Activated CD4-positive, alpha-beta T cell treated with anti-CD3 and anti-CD28 coated beads, Interleukin-2, amount 10 ng/mL, durations not matched to agents 7 days and 5 days (primary cell): ENCODE data around the gene CA5A. TPM values are rescaled to one million over a fixed set of nuclear protein-coding genes. Genes with fewer than 3 reads are reported as not detected.
"Not testable (repeated sequence)": the region's sequence is repeated elsewhere in the genome, so short reads cannot be mapped to it uniquely, and the experiment has no call there.

Experiments
- CTCF ChIA-PET: fragments of 350-600 bp; sonication (Branson Sonifier 250); formaldehyde crosslinking; loops from one replicate; lab custom pipeline; 2021; ENCODE audit warnings: antibody characterized with exemption; lab: Charles Lee
- POLR2A ChIA-PET: fragments of 350-600 bp; sonication (Branson Sonifier 250); formaldehyde crosslinking; loops from one replicate; lab custom pipeline; 2021; ENCODE audit warnings: antibody characterized with exemption; lab: Charles Lee
- DNase-seq: peaks from one replicate; pipeline ENCODE4 v3.0.0-alpha.2; 2020
- H3K27ac Mint-ChIP-seq: one replicate; pipeline ENCODE4 v1.8.0; 2021; ENCODE audit warnings: mild to moderate bottlenecking, moderate library complexity, mixed read lengths
- H3K27me3 Mint-ChIP-seq: one replicate; pipeline ENCODE4 v1.8.0; 2021; ENCODE audit warnings: mixed read lengths
- H3K36me3 Mint-ChIP-seq: one replicate; pipeline ENCODE4 v1.8.0; 2021; ENCODE audit warnings: low read depth, mixed read lengths
- H3K4me1 Mint-ChIP-seq: one replicate; pipeline ENCODE4 v1.8.0; 2021; ENCODE audit warnings: mixed read lengths
- H3K4me3 Mint-ChIP-seq: one replicate; pipeline ENCODE4 v1.8.0; 2021; ENCODE audit warnings: mild to moderate bottlenecking, moderate library complexity, mixed read lengths
- H3K9me3 Mint-ChIP-seq: one replicate; pipeline ENCODE4 v1.8.0; 2021; ENCODE audit warnings: mixed read lengths
- total RNA-seq, 2 experiments: library from RNA; stranded (reverse); gene quantifications; one replicate each; pipeline ENCODE4 v1.2.3, GENCODE V29; 2021

The CA5A gene
- total RNA-seq, 2 experiments from 2014 or later, result not detected

- ChIA-PET CTCF (interaction anchor here (1.2 kb wide), 1 partner anchor 99 kb away, joined by 6 read pairs; no protein-coding TSS in a partner anchor), POLR2A (no interaction called here)
- no peaks in the 10 kb centered on the region for H3K27me3 Mint-ChIP-seq
- no peaks in the 10 kb centered on the region for H3K36me3 Mint-ChIP-seq
- DNase-seq, result no peak
- peaks cover 20% of the 10 kb centered on the region for H3K4me1 Mint-ChIP-seq
- no peak overlapping the region for H3K4me3 Mint-ChIP-seq
- peaks cover 7% of the 10 kb centered on the region for H3K9me3 Mint-ChIP-seq
- no peak overlapping the region for H3K27ac Mint-ChIP-seq
These were observed 58.3 kb downstream of the CA5A start for GRCh38 chr16:87877942-87878507.

DNA sequence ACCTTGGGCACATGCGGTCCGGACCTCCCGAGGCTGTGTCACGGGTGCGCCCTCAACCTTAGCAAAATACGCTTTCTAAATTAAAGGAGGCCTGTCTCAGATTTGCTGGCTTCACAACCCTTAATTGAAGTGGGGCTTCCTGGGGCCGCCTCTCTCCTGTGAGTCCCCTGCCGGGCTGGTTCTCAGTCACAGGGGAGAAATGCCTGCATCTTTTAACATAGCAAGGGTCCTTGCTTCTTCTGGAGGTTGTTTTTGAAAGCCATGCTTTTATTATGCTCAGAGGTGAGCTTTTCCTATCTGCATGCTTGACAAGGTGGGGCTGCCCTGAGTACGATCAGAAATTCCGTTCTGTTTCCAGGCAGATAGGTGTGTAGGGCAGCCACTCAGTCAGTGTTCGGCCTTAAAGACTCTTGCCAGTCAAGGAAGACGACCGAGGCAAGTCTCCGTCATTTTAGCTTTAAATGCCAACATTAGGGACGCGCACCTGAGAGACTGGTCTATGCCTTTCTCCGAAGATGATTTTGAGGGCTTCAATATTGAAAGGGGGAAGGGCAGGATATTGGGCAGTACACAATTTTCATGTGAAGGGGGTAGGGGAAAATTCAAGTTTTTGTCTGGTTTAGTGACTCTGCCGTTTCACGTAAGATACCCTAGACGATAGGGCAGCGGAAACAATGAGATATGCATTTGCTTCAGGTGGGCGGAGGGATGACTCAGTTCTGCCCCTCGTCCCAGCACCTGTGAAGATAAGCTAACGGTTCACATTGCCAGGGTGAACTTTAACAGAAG is 61.5 kb downstream of the CA5A start:
- Mint-ChIP-seq H3K4me1 (peaks cover 44% of the 10 kb centered on the region), H3K4me3 (peak overlapping the region; percentile 30), H3K27ac (peak overlapping the region; percentile 76), H3K36me3 (no peaks in the 10 kb centered on the region), H3K27me3 (no peaks in the 10 kb centered on the region), H3K9me3 (peaks cover 7% of the 10 kb centered on the region)
- peak; percentile 46 for DNase-seq
- POLR2A ChIA-PET, result interaction anchor here (0.7 kb wide), 1 partner anchor 95 kb away, joined by 3 read pairs; no protein-coding TSS in a partner anchor
- CTCF ChIA-PET, result interaction anchor here (0.5 to 13.9 kb wide), 11 partner anchors 9 to 1627 kb away, joined by 3 to 249 read pairs (median 3); no protein-coding TSS in a partner anchor

DNA sequence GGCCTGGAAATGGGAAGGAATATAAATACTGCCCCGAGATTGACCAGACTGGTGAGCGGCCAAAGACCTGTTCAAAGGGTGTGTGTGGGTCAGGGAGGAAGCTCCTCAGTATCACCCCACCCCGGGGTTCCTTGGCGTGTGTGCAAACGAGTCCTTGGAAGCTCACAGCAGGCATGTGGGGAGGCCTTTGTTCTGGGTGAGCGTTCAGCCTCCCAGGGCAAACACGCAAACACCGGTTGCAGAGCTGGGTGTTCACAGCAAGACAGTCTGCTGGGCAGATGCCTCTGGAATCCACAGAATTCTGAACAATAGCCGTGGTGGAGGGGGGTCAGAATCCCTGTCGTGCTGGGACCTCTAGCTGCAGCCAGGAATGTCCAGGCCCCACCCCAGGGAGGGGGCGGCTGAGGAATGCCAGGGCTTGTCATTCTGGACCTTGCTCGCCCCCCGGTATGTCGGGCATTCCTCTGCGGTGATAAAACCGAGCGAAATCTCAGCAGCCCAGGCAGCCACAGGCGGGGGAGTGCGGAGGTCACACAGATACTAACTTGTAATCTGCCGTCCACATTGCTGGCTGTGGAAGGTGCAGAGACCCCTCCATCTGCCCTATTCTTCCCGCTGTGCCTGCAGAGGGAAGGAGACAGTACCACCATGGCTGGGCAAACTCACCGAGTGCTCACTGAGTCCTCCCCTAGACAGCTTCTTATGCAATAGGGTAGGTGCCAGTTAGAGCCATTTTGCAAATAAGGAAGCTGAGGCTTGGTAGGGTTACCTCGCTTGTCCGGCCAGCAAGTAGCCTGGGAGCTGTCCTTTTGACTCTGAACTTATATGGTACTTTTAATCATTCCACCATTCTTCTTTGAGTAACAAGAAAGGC is 65.7 kb downstream of the CA5A start:
- H3K4me3 Mint-ChIP-seq, result peak overlapping the region; percentile 39
- peak overlapping the region; percentile 86 for H3K27ac Mint-ChIP-seq
- H3K36me3 Mint-ChIP-seq, result peaks cover 23% of the 10 kb centered on the region
- POLR2A ChIA-PET, result interaction anchor here (1.6 kb wide), 1 partner anchor 92 kb away, joined by 12 read pairs; no protein-coding TSS in a partner anchor
- H3K27me3 Mint-ChIP-seq, DNase-seq, H3K9me3 Mint-ChIP-seq: not testable (repeated sequence)
- CTCF ChIA-PET, result interaction anchor here (0.6 to 13.9 kb wide), 33 partner anchors 10 to 234 kb away, joined by 3 to 249 read pairs (median 4); partner anchors contain the start of gene KLHDC4
- peaks cover 63% of the 10 kb centered on the region for H3K4me1 Mint-ChIP-seq

DNA sequence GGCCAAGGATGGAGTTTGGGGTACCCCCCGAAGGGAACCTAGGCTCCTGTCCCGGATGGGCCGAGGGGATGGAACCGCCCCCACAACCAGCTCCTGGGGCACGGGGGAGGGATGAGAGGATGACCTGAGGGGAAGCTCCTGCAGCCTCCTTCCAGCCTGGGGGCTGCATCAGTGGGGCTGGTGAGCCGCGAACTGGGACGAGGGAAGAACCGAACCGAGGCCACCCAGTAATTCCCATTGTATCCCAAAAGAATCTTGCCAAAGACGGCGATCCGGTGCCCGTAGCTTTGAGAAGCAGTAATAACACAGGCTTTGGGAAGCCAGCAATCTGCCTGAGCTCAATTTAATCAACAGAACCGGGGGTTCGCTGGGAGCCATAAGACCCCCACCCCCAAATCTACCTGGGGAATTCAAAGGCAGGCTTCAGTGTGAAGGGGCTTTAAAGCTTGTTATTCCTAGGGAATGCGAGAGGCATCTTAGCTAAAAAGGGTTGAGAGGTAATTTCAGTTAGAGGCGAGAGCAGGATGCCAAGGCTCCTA is 66.4 kb downstream of the CA5A start:
- not testable (repeated sequence) for H3K27me3 Mint-ChIP-seq
- ChIA-PET CTCF (interaction anchor here (0.8 to 13.9 kb wide), 5 partner anchors 13 to 88 kb away, joined by 3 to 249 read pairs (median 18); no protein-coding TSS in a partner anchor), POLR2A (interaction anchor here (0.6 to 1.0 kb wide), 3 partner anchors 28 to 91 kb away, joined by 3 to 5 read pairs (median 5); no protein-coding TSS in a partner anchor)

DNA sequence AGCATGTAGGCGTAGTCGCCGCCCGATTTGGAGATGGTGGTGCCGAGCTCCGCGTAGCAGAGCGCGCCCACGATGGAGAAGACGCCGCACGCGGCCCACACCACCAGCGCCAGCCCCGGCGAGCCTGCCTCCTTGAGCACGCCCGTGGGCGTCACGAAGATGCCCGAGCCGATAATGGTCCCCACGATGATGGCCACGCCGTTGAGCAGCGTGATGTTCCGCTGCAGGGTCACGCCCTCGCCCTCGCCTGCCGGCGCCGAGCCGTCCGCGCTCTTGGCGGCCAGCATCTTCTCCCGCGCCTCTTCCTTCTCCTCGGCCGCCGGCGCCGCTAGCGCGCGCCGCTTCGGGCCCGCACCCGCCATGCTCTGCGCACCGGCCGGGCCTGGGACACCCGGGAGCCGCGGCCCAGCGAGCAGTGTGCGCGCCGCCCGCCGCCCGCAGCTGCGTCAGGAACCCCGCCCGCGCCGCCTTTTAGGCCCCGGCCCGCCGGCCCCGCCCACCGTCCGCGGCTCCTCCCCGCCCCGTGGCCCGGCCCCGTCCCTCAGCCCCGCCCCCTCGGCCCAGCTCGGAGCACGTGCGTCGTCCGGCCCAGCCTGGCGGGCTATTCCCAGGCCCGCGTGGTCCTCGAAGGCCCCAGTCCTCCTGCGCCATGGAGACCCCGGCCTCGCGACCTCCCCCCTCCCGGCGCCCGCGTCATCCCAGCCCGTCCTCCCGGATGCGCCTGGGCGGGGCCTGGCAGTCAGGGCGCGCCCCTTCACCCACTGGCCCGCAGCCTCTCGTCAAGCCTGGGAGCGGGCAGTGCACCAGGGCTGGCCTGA is 67.1 kb downstream of the CA5A start, which contains the start of gene SLC7A5:
Gene SLC7A5 (minus strand): TSS at position 447 of the 818 bp plus-strand sequence. CDS start 85 bp downstream, at position 362.
- POLR2A ChIA-PET, result interaction anchor here (0.6 to 1.0 kb wide), 3 partner anchors 29 to 90 kb away, joined by 3 to 5 read pairs (median 5); no protein-coding TSS in a partner anchor
- H3K36me3 Mint-ChIP-seq, result peaks cover 29% of the 10 kb centered on the region
- H3K4me1 Mint-ChIP-seq, result peaks cover 64% of the 10 kb centered on the region
- peak within 1 kb of the TSS; percentile 93 for H3K27ac Mint-ChIP-seq
- H3K9me3 Mint-ChIP-seq, H3K27me3 Mint-ChIP-seq: not testable (repeated sequence)
- CTCF ChIA-PET, result interaction anchor here (0.8 to 13.9 kb wide), 4 partner anchors 9 to 87 kb away, joined by 3 to 249 read pairs (median 32); no protein-coding TSS in a partner anchor
- DNase-seq, result peak; percentile 84
- H3K4me3 Mint-ChIP-seq, result peak within 1 kb of the TSS; percentile 89

More for the DNA sequence above, 66.4 kb downstream of the CA5A start:
- peaks cover 63% of the 10 kb centered on the region for H3K4me1 Mint-ChIP-seq
- peak overlapping the region; percentile 58 for H3K27ac Mint-ChIP-seq
- H3K36me3 Mint-ChIP-seq, result peaks cover 26% of the 10 kb centered on the region
- not testable (repeated sequence) for DNase-seq, H3K9me3 Mint-ChIP-seq
- H3K4me3 Mint-ChIP-seq, result peak overlapping the region; percentile 39

DNA sequence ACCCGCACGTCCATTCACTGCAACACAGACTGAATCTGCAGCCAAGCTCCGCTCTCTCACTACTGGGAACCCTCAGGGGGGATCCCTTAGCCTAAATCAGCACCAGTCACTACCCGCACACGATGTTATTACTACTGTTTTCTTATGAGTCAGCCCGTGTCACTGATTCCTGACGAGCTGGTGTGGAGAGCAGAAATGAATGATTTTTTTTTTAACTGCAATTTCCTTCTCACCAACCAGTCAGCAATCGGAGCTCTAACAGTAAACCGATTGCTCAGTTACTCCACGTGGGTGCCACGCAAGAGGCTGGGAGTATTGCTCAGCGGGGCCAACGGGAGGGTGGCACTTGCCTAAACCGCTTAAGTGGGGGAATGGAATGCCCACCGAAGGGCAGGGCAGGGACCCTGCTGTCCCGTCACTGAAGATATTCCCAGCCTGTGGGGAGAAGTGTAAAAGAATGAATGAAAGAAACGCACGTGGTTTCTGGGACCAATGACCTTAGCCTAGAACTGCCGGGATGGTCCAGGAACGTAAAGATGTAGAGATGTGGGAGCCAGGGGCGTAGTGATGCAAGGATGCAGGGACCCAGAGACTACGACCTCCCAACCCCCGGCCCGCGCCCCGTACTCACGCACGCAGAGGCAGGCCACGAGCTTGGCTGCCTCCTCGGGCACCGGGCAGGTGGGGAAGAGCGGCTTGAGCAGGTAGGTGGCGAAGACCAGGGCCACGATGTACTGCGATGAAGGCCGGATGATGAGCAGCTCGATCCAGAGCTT is 67.9 kb downstream of the CA5A start:
- H3K27me3 Mint-ChIP-seq, H3K9me3 Mint-ChIP-seq: not testable (repeated sequence)
- H3K27ac Mint-ChIP-seq, result peak overlapping the region; percentile 93
- peak; percentile 70 for DNase-seq
- peaks cover 67% of the 10 kb centered on the region for H3K4me1 Mint-ChIP-seq
- peak overlapping the region; percentile 89 for H3K4me3 Mint-ChIP-seq
- ChIA-PET CTCF (interaction anchor here (0.6 to 13.9 kb wide), 4 partner anchors 9 to 723 kb away, joined by 3 to 249 read pairs (median 6); no protein-coding TSS in a partner anchor), POLR2A (interaction anchor here (1.0 kb wide), 1 partner anchor 89 kb away, joined by 8 read pairs; no protein-coding TSS in a partner anchor)
- H3K36me3 Mint-ChIP-seq, result peaks cover 31% of the 10 kb centered on the region

DNA sequence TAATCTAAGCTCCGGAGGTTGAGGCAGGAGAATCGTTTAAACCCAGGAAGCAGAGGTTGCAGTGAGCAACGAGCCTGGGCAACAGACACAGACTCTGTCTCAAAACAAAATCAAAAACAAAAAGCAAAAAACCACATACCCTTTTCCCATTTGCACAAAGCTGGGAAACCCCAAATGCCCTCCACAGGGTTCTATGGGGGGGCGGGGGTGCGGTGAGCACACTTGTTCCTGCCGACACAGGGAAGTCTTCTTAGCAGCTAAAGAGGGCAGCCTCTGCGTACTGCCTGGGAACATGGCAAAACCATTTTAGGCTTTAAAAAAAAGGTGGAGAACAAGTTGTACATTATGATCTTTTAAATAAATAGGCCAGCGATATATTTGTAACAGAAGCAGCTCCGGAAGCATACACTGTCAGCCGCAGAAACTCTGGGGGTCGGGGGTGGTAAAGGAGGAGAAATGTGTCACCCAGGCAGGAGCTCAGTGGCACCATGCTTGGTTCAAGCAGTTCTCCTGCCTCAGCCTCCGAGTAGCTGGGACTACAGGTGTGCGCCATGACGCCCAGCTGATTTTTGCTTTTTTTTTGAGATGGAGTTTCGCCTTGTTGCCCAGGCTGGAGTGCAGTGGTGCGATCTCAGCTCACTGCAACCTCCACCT is 70.3 kb downstream of the CA5A start:
- CTCF ChIA-PET, result interaction anchor here (0.7 to 13.9 kb wide), 7 partner anchors 9 to 84 kb away, joined by 3 to 249 read pairs (median 4); no protein-coding TSS in a partner anchor
- Mint-ChIP-seq H3K4me3 (peak overlapping the region; percentile 89), H3K4me1 (peaks cover 60% of the 10 kb centered on the region), H3K27ac (peak overlapping the region; percentile 93), H3K36me3 (peaks cover 33% of the 10 kb centered on the region)
- DNase-seq, result peak; percentile 40
- not testable (repeated sequence) for H3K27me3 Mint-ChIP-seq, H3K9me3 Mint-ChIP-seq
- POLR2A ChIA-PET, result interaction anchor here (1.1 kb wide), 1 partner anchor 14 kb away, joined by 4 read pairs; no protein-coding TSS in a partner anchor

GRCh38 chr16:87864331-87864989 is 71.9 kb downstream of the CA5A start:
- ChIA-PET POLR2A (no interaction called here), CTCF (interaction anchor here (3.3 to 13.9 kb wide), 2 partner anchors 14 to 82 kb away, joined by 20 to 249 read pairs; no protein-coding TSS in a partner anchor)
- no peak for DNase-seq
- Mint-ChIP-seq H3K27ac (peak overlapping the region; percentile 81), H3K4me1 (peaks cover 67% of the 10 kb centered on the region), H3K9me3 (no peaks in the 10 kb centered on the region), H3K36me3 (peaks cover 41% of the 10 kb centered on the region), H3K4me3 (peak overlapping the region; percentile 36), H3K27me3 (no peaks in the 10 kb centered on the region)

DNA sequence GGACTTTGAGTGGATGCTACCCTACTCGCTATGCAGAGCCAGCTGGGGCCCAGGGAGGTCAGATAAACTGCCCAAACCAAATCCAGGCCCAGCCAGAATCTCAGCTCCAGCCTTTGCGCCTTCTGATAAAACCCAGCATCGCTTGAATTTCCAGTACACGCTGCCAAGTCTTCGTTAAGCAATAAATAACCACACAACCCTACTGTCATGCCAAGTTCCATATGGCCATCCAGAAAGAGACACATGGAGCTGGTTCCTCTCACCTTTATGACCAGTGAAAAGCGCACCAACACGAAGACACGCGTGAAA is 73.0 kb downstream of the CA5A start:
- DNase-seq, H3K4me3 Mint-ChIP-seq, H3K9me3 Mint-ChIP-seq, H3K27me3 Mint-ChIP-seq, POLR2A ChIA-PET: not testable (repeated sequence)
- Mint-ChIP-seq H3K27ac (peak overlapping the region; percentile 33), H3K4me1 (peaks cover 74% of the 10 kb centered on the region), H3K36me3 (peaks cover 38% of the 10 kb centered on the region)
- CTCF ChIA-PET, result interaction anchor here (3.3 kb wide), 1 partner anchor 13 kb away, joined by 20 read pairs; no protein-coding TSS in a partner anchor
